Heart left ventricle (tissue), 13 donors: ENCODE measurements around the gene NPC1L1.
"Not testable (repeated sequence)": the region's sequence is repeated elsewhere in the genome, so short reads cannot be mapped to it uniquely, and the experiment has no call there.

ENCODE experiments used
- POLR2A ChIP-seq, 2 donors: fragments of 450-650 bp; IDR thresholded peaks; one replicate each; pipeline ENCODE4 v1.6.1; 2017; ENCODE audit warnings: antibody characterized with exemption in 2 of 2, mild to moderate bottlenecking in 2 of 2, moderate library complexity in 2 of 2
- TF ChIP-seq, protein P1 (sequence below), 12 donors: fragments of 200-600 bp; sonication (generic) in 4 of 12; IDR thresholded peaks; one replicate each; pipeline versions ENCODE4 v1.5.0 to v1.8.0; 2018 to 2022; ENCODE audit warnings: antibody characterized with exemption in 12 of 12, mild to moderate bottlenecking in 5 of 12
- donor health status: ischemic (EF 13 %, LVEDD 7.1; RV severe dilation, severe dysfunction).
- donor health status: DM: no; HTN: yes; CAD: no.
- donor health status: DM: no; HTN: no; CAD: no.
- donor health status: ischemic (EF 25% LVEDD 6.9; RV normal size, moderate dysfunction).
- donor health status: ischemic (EF 25% LVEDD 5.7; RV mildly dilated, moderate dysfunction).
- donor health status: ischemic (EF 35%, LVEDD 5.7; RV mildly dilated, moderate dysfunction).
- donor health status: nonischemic (EF 11% LVEDD 7.7; RV severe dilation, severe dysfunction).
- donor health status: DM: yes; HTN: yes; CAD: no.
- donor health status: PGD.
- donor health status: ischemic (EF 29% LVEDD 5.4; RV normal size, mild dysfunction).
- donor health status: nonischemic (EF 23%, LVEDD 6.1; RV moderate dilation, normal function).

DNA sequence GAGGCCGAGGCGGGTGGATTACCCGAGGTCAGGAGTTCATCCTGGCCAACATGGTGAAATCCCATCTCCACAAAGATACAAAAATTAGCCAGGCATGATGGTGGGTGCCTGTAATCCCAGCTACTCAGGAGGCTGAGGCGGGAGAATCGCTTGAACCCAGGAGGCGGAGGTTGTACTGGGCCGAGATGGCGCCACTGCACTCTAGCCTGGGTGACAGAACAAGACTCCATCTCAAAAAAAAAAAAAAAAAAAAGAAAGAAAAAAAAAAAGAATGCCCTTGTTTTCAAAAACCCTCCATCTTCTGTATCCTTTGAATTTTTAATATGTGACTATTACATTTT is 21.5 kb upstream of the NPC1L1 start:
- TF ChIP-seq POLR2A (IDR thresholded peaks at IDR 0.05), result not testable (repeated sequence)
- TF ChIP-seq, protein P1, sequence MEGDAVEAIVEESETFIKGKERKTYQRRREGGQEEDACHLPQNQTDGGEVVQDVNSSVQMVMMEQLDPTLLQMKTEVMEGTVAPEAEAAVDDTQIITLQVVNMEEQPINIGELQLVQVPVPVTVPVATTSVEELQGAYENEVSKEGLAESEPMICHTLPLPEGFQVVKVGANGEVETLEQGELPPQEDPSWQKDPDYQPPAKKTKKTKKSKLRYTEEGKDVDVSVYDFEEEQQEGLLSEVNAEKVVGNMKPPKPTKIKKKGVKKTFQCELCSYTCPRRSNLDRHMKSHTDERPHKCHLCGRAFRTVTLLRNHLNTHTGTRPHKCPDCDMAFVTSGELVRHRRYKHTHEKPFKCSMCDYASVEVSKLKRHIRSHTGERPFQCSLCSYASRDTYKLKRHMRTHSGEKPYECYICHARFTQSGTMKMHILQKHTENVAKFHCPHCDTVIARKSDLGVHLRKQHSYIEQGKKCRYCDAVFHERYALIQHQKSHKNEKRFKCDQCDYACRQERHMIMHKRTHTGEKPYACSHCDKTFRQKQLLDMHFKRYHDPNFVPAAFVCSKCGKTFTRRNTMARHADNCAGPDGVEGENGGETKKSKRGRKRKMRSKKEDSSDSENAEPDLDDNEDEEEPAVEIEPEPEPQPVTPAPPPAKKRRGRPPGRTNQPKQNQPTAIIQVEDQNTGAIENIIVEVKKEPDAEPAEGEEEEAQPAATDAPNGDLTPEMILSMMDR (IDR thresholded peaks at IDR 0.05), result not testable (repeated sequence)
